CD4-positive, alpha-beta T cell (primary cell): ENCODE measurements around the gene AP1S2. TPM values are rescaled to one million over a fixed set of nuclear protein-coding genes. Genes with fewer than 3 reads are reported as not detected.

Experiments used
- ATAC-seq: fragments of 200-7000 bp; cut with Tn5 transposase; one replicate; pipeline ENCODE4 v1.10.0; 2022; ENCODE audit warnings: mild to moderate bottlenecking; ENCODE audit not compliant: poor library complexity
- CTCF ChIA-PET: fragments of 350-600 bp; sonication (Branson Sonifier 250); formaldehyde crosslinking; loops from one replicate; lab custom pipeline; 2021; ENCODE audit warnings: antibody characterized with exemption, inconsistent platforms; lab: Charles Lee
- POLR2A ChIA-PET: fragments of 350-600 bp; sonication (Branson Sonifier 250); formaldehyde crosslinking; loops from one replicate; lab custom pipeline; 2021; ENCODE audit warnings: antibody characterized with exemption, inconsistent platforms; lab: Charles Lee
- DNase-seq, 14 experiments: peaks; one replicate each; pipeline ENCODE4 v3.0.0-alpha.2; 2013 to 2020; ENCODE audit warnings: mixed read lengths in 2 of 14
- H3K27ac ChIP-seq, 2 donors: one replicate each; pipeline versions ENCODE4 v1.5.1 to v1.7.0; 2013; ENCODE audit warnings: low read length in 2 of 2, low read depth in 1 of 2, mild to moderate bottlenecking in 1 of 2
- H3K27me3 ChIP-seq, 2 experiments: 1 replicate in 1 of 2; 2 replicates in 1 of 2; pipeline versions ENCODE4 v1.6.1 to v1.7.0; 2013; ENCODE audit warnings: low read length in 2 of 2, control low read depth in 1 of 2, mild to moderate bottlenecking in 1 of 2, moderate library complexity in 1 of 2; ENCODE audit not compliant: insufficient read depth in 2 of 2, control insufficient read depth in 1 of 2
- H3K36me3 ChIP-seq: one replicate; pipeline ENCODE4 v1.6.1; 2013; ENCODE audit warnings: low read length, control low read depth; ENCODE audit not compliant: insufficient read depth
- H3K4me1 ChIP-seq: one replicate; pipeline ENCODE4 v1.6.1; 2013; ENCODE audit warnings: low read length, control low read depth; ENCODE audit not compliant: insufficient read depth
- H3K4me3 ChIP-seq: one replicate; pipeline ENCODE4 v1.5.1; 2013; ENCODE audit warnings: mild to moderate bottlenecking, low read length, moderate library complexity
- H3K9me3 ChIP-seq, 2 experiments: 1 replicate in 1 of 2; 2 replicates in 1 of 2; pipeline versions ENCODE4 v1.6.1 to v1.7.0; 2013; ENCODE audit warnings: low read length in 2 of 2, mild to moderate bottlenecking in 2 of 2, control low read depth in 1 of 2, moderate library complexity in 1 of 2; ENCODE audit not compliant: control insufficient read depth in 1 of 2, insufficient read depth in 1 of 2
- H3K27ac Mint-ChIP-seq: one replicate; pipeline ENCODE4 v1.8.0; 2020; ENCODE audit warnings: mixed read lengths
- H3K27me3 Mint-ChIP-seq: one replicate; pipeline ENCODE4 v1.8.0; 2021; ENCODE audit warnings: mixed read lengths
- H3K36me3 Mint-ChIP-seq: one replicate; pipeline ENCODE4 v1.8.0; 2021; ENCODE audit warnings: low read depth, mixed read lengths
- H3K4me1 Mint-ChIP-seq: one replicate; pipeline ENCODE4 v1.8.0; 2021; ENCODE audit warnings: low read depth, mixed read lengths
- H3K4me3 Mint-ChIP-seq: one replicate; pipeline ENCODE4 v1.8.0; 2020; ENCODE audit warnings: mild to moderate bottlenecking, mixed read lengths
- H3K9me3 Mint-ChIP-seq: one replicate; pipeline ENCODE4 v1.8.0; 2020; ENCODE audit warnings: mixed read lengths
- CTCF ChIP-seq: fragments of 200-600 bp; IDR thresholded peaks from one replicate; pipeline ENCODE4 v1.8.0; 2022; ENCODE audit warnings: antibody characterized with exemption, mild to moderate bottlenecking
- intact Hi-C, 2 experiments: fragments of 100-400 bp; cut with DNase I in 1 of 2; cut with micrococcal nuclease in 1 of 2; formaldehyde crosslinking; loops; one replicate each; pipeline versions ENCODE4 v1.15.1 to v1.9.0; 2023 to 2025; cut with DNase I, micrococcal nuclease
- total RNA-seq, 174 experiments: library from RNA in 2 of 174; stranded (reverse) in 2 of 174; gene quantifications; one replicate each; pipeline ENCODE4 v1.2.3 and lab custom pipeline; 2021 to 2026

Gene AP1S2
- total RNA-seq, 2 experiments from 2014 or later: 20.0 to 20.8 TPM

GRCh38 chrX:15816438-15816809 is 38.2 kb downstream of the AP1S2 start:
- H3K27me3 Mint-ChIP-seq: no peaks in the 10 kb centered on the region
- peak overlapping the region in 1 of 2 donors; percentile 9 for H3K27ac ChIP-seq
- ATAC-seq (no peak), DNase-seq (no peak)
- H3K4me3 Mint-ChIP-seq: no peak overlapping the region
- H3K36me3 Mint-ChIP-seq: peaks cover 63% of the 10 kb centered on the region
- peak overlapping the region; percentile 81 for H3K27ac Mint-ChIP-seq
- TF ChIP-seq CTCF: no peak
- no peaks in the 10 kb centered on the region for H3K27me3 ChIP-seq
- ChIA-PET POLR2A (interaction anchor here (1.2 to 1.3 kb wide), 2 partner anchors 26 to 38 kb away, joined by 5 to 8 read pairs; partner anchors contain the start of genes AP1S2 and ZRSR2), CTCF (interaction anchor here (1.1 to 1.9 kb wide), 6 partner anchors 9 to 78 kb away, joined by 3 to 6 read pairs (median 4); partner anchors contain the start of gene CA5B)
- no peaks in the 10 kb centered on the region for H3K9me3 ChIP-seq
- intact Hi-C loops: no loop called here
- no peaks in the 10 kb centered on the region for H3K9me3 Mint-ChIP-seq
- H3K36me3 ChIP-seq: peaks cover 48% of the 10 kb centered on the region
- no peak overlapping the region for H3K4me3 ChIP-seq
- H3K4me1 ChIP-seq: peaks cover 16% of the 10 kb centered on the region
- H3K4me1 Mint-ChIP-seq: peaks cover 31% of the 10 kb centered on the region

GRCh38 chrX:15815779-15816437 is 38.7 kb downstream of the AP1S2 start:
- peaks cover 62% of the 10 kb centered on the region for H3K36me3 Mint-ChIP-seq
- ATAC-seq (peak; percentile 80), DNase-seq (peak in 9 of 14 experiments; percentile 1 to 63 (median 10))
- ChIA-PET POLR2A (interaction anchor here (1.2 to 1.3 kb wide), 3 partner anchors 26 to 78 kb away, joined by 4 to 8 read pairs (median 5); partner anchors contain the start of genes AP1S2, CA5B and ZRSR2), CTCF (interaction anchor here (0.7 to 1.9 kb wide), 7 partner anchors 8 to 78 kb away, joined by 3 to 6 read pairs (median 4); partner anchors contain the start of gene CA5B)
- peak overlapping the region; percentile 81 for H3K27ac Mint-ChIP-seq
- H3K27me3 ChIP-seq: no peaks in the 10 kb centered on the region
- no peak overlapping the region for H3K4me3 Mint-ChIP-seq
- intact Hi-C loops: no loop called here
- H3K4me3 ChIP-seq: no peak overlapping the region
- H3K9me3 Mint-ChIP-seq: no peaks in the 10 kb centered on the region
- peak; percentile 36 for TF ChIP-seq CTCF
- no peaks in the 10 kb centered on the region for H3K27me3 Mint-ChIP-seq
- peaks cover 16% of the 10 kb centered on the region for H3K4me1 ChIP-seq
- peaks cover 31% of the 10 kb centered on the region for H3K4me1 Mint-ChIP-seq
- no peak overlapping the region for H3K27ac ChIP-seq
- no peaks in the 10 kb centered on the region for H3K9me3 ChIP-seq
- peaks cover 46% of the 10 kb centered on the region for H3K36me3 ChIP-seq

- peaks cover 16% of the 10 kb centered on the region for H3K4me1 ChIP-seq
- no peak for TF ChIP-seq CTCF
- DNase-seq: peak in 3 of 14 experiments; percentile 8 to 38 (median 11)
- Mint-ChIP-seq H3K9me3 (no peaks in the 10 kb centered on the region), H3K27me3 (no peaks in the 10 kb centered on the region), H3K4me3 (no peak overlapping the region), H3K4me1 (peaks cover 31% of the 10 kb centered on the region), H3K27ac (peak overlapping the region; percentile 44), H3K36me3 (peaks cover 61% of the 10 kb centered on the region)
- peaks cover 41% of the 10 kb centered on the region for H3K36me3 ChIP-seq
- no peaks in the 10 kb centered on the region for H3K27me3 ChIP-seq
- H3K4me3 ChIP-seq: no peak overlapping the region
- CTCF ChIA-PET: interaction anchor here (1.7 kb wide), 1 partner anchor 24 kb away, joined by 6 read pairs; no protein-coding TSS in a partner anchor
- POLR2A ChIA-PET: interaction anchor here (0.8 to 1.2 kb wide), 2 partner anchors 57 to 77 kb away, joined by 3 to 4 read pairs; partner anchors contain the start of gene CA5B
- ATAC-seq: no peak
- no peaks in the 10 kb centered on the region for H3K9me3 ChIP-seq
- intact Hi-C loops: no loop called here
- no peak overlapping the region for H3K27ac ChIP-seq
These were observed 39.7 kb downstream of the AP1S2 start for GRCh38 chrX:15814771-15815365.
